HepG2 (cell line): ENCODE data around the gene CLUH. TPM values are rescaled to one million over a fixed set of nuclear protein-coding genes. Genes with fewer than 3 reads are reported as not detected.

Experiments used
- FOSL2 ChIP-seq: sonication (generic); formaldehyde crosslinking; IDR thresholded peaks from 2 replicates; pipeline ENCODE4 v1.4.0; 2020; ENCODE audit warnings: missing genetic modification reagents
- GZF1 ChIP-seq: sonication (generic); formaldehyde crosslinking; IDR thresholded peaks from 2 replicates; pipeline ENCODE4 v1.5.1; 2020; ENCODE audit warnings: mild to moderate bottlenecking, missing genetic modification reagents
- LBX2 ChIP-seq: sonication (generic); formaldehyde crosslinking; IDR thresholded peaks from 2 replicates; pipeline ENCODE4 v1.5.0; 2020; ENCODE audit warnings: missing genetic modification reagents, mild to moderate bottlenecking, borderline replicate concordance
- MLLT10 ChIP-seq: sonication (generic); formaldehyde crosslinking; IDR thresholded peaks from 2 replicates; pipeline ENCODE4 v1.4.0; 2020; ENCODE audit warnings: missing genetic modification reagents
- MXD1 ChIP-seq: sonication (generic); formaldehyde crosslinking; IDR thresholded peaks from 2 replicates; pipeline ENCODE4 v1.4.0; 2020; ENCODE audit warnings: mild to moderate bottlenecking, missing genetic modification reagents
- MXD4 ChIP-seq: IDR thresholded peaks from 2 replicates; pipeline ENCODE4 v1.6.1; 2016; ENCODE audit warnings: mild to moderate bottlenecking, missing biosample characterization, missing genetic modification reagents
- NR0B2 ChIP-seq: sonication (generic); formaldehyde crosslinking; IDR thresholded peaks from 2 replicates; pipeline ENCODE4 v1.4.0; 2020; ENCODE audit warnings: mild to moderate bottlenecking, missing genetic modification reagents
- PHB2 ChIP-seq: fragments of 450-650 bp; IDR thresholded peaks from 2 replicates; pipeline ENCODE4 v1.6.1; 2018; ENCODE audit not compliant: partially characterized antibody
- POLR2A ChIP-seq, 2 experiments: IDR thresholded peaks; 2 replicates each; pipeline ENCODE4 v1.6.1; 2011; ENCODE audit warnings: low read depth in 2 of 2, low read length in 2 of 2, mild to moderate bottlenecking in 1 of 2, moderate library complexity in 1 of 2; ENCODE audit not compliant: insufficient read depth in 1 of 2
- SNAPC2 ChIP-seq: sonication (generic); formaldehyde crosslinking; IDR thresholded peaks from 2 replicates; pipeline ENCODE4 v1.8.1; 2022; ENCODE audit warnings: mild to moderate bottlenecking, missing genetic modification reagents
- SRSF4 ChIP-seq: fragments of 200-400 bp; formaldehyde crosslinking; IDR thresholded peaks from one replicate; pipeline ENCODE4 v1.6.1; 2018; ENCODE audit warnings: mild to moderate bottlenecking, low read depth, low read length, moderate library complexity; ENCODE audit not compliant: poor library complexity, severe bottlenecking
- ZBTB7B ChIP-seq: sonication (generic); formaldehyde crosslinking; IDR thresholded peaks from 2 replicates; pipeline ENCODE4 v1.4.0; 2020; ENCODE audit warnings: missing genetic modification reagents
- ZFY ChIP-seq: sonication (generic); formaldehyde crosslinking; IDR thresholded peaks from 2 replicates; pipeline ENCODE4 v1.4.0; 2020; ENCODE audit warnings: missing genetic modification reagents
- ZNF263 ChIP-seq: sonication (generic); formaldehyde crosslinking; IDR thresholded peaks from 2 replicates; pipeline ENCODE4 v1.4.0; 2020; ENCODE audit warnings: missing genetic modification reagents
- ZNF512B ChIP-seq: sonication (generic); formaldehyde crosslinking; IDR thresholded peaks from 2 replicates; pipeline ENCODE4 v1.5.1; 2020; ENCODE audit warnings: missing genetic modification reagents, mild to moderate bottlenecking, borderline replicate concordance
- ZNF883 ChIP-seq: sonication (generic); formaldehyde crosslinking; IDR thresholded peaks from 2 replicates; pipeline ENCODE4 v1.5.1; 2020; ENCODE audit warnings: mild to moderate bottlenecking, missing genetic modification reagents; ENCODE audit errors: not compliant biosample characterization
- ZSCAN9 ChIP-seq: IDR thresholded peaks from 2 replicates; pipeline ENCODE4 v1.6.1; 2016; ENCODE audit warnings: borderline replicate concordance
- polyA plus RNA-seq, 8 experiments: library from polyadenylated mRNA; depleted of rRNA in 3 of 8; stranded (reverse) in 7 of 8; unstranded in 1 of 8; fragments of >200 nt; fragmentation: Illumina TruSeq in 4 of 8; extraction: Trizol in 4 of 8; gene quantifications; 2 replicates each; pipeline versions ENCODE4 v1.2.1 to v1.2.3, GENCODE V29; 2011 to 2016; ENCODE audit warnings: low read depth in 4 of 8, missing spikeins in 1 of 8, mixed read lengths in 1 of 8; ENCODE audit not compliant: insufficient read depth in 1 of 8
- total RNA-seq, 5 experiments: library from RNA; depleted of rRNA; stranded (reverse); fragments of >200 nt; fragmentation: Illumina TruSeq; extraction: Trizol; gene quantifications; 2 replicates each; pipeline ENCODE4 v1.2.3, GENCODE V29; 2016; ENCODE audit warnings: low read depth in 1 of 5
- TF ChIP-seq, protein P1 (sequence below): IDR thresholded peaks from 2 replicates; pipeline ENCODE4 v1.6.1; 2016; ENCODE audit warnings: low read depth, control low read depth
- TF ChIP-seq, protein P2 (sequence below): sonication (generic); formaldehyde crosslinking; IDR thresholded peaks from 2 replicates; pipeline ENCODE4 v1.8.1; 2023; ENCODE audit warnings: mild to moderate bottlenecking, inconsistent platforms, moderate library complexity, missing genetic modification reagents, borderline replicate concordance
- TF ChIP-seq, protein P3 (sequence below): sonication (generic); formaldehyde crosslinking; conservative IDR thresholded peaks from 2 replicates; pipeline ENCODE4 v1.4.0; 2020; ENCODE audit warnings: missing genetic modification reagents

The CLUH gene
- total and polyA plus RNA-seq, 2 of the 13 experiments (the other 11 are each of a cell fraction or from before 2014, with no cell fraction given): 30.9 to 60.5 TPM

GRCh38 chr17:2710071-2710802 is 1.3 kb downstream of the CLUH start (continued):
- no peak; the same call in 1 of the 2 replicates for TF ChIP-seq ZNF512B (CRISPR knock-in tag)
- TF ChIP-seq ZBTB7B (CRISPR knock-in tag): no peak
- TF ChIP-seq ZSCAN9: no peak
- TF ChIP-seq SNAPC2 (CRISPR knock-in tag): no peak
- no peak for TF ChIP-seq ZNF883
- no peak for TF ChIP-seq GZF1 (CRISPR knock-in tag)
- TF ChIP-seq MXD4: no peak
- TF ChIP-seq LBX2: no peak
- TF ChIP-seq MLLT10: no peak
- TF ChIP-seq, protein P1, sequence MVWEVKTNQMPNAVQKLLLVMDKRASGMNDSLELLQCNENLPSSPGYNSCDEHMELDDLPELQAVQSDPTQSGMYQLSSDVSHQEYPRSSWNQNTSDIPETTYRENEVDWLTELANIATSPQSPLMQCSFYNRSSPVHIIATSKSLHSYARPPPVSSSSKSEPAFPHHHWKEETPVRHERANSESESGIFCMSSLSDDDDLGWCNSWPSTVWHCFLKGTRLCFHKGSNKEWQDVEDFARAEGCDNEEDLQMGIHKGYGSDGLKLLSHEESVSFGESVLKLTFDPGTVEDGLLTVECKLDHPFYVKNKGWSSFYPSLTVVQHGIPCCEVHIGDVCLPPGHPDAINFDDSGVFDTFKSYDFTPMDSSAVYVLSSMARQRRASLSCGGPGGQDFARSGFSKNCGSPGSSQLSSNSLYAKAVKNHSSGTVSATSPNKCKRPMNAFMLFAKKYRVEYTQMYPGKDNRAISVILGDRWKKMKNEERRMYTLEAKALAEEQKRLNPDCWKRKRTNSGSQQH (CRISPR knock-in tag): no peak
- no peak for TF ChIP-seq PHB2
- TF ChIP-seq, protein P2, sequence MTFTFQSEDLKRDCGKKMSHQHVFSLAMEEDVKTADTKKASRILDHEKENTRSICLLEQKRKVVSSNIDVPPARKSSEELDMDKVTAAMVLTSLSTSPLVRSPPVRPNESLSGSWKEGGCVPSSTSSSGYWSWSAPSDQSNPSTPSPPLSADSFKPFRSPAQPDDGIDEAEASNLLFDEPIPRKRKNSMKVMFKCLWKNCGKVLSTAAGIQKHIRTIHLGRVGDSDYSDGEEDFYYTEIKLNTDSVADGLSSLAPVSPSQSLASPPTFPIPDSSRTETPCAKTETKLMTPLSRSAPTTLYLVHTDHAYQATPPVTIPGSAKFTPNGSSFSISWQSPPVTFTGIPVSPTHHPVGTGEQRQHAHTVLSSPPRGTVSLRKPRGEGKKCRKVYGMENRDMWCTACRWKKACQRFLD (CRISPR knock-in tag): no peak
- no peak; a peak in 1 of 4 replicates for TF ChIP-seq POLR2A (IDR thresholded peaks at IDR 0.05; ENCODE audit: insufficient read depth in 1 of 2, low read depth in 2 of 2, low read length in 2 of 2)
- 0 out of 2 replicates have a peak, but pooled peaks have one; percentile 2 for TF ChIP-seq FOSL2 (CRISPR knock-in tag)
- TF ChIP-seq SRSF4: no peak
- TF ChIP-seq MXD1 (CRISPR knock-in tag): no peak
- 0 out of 2 replicates have a peak, but pooled peaks have one; percentile 18 for TF ChIP-seq ZNF263 (CRISPR knock-in tag)
- no peak for TF ChIP-seq NR0B2
- TF ChIP-seq, protein P3, sequence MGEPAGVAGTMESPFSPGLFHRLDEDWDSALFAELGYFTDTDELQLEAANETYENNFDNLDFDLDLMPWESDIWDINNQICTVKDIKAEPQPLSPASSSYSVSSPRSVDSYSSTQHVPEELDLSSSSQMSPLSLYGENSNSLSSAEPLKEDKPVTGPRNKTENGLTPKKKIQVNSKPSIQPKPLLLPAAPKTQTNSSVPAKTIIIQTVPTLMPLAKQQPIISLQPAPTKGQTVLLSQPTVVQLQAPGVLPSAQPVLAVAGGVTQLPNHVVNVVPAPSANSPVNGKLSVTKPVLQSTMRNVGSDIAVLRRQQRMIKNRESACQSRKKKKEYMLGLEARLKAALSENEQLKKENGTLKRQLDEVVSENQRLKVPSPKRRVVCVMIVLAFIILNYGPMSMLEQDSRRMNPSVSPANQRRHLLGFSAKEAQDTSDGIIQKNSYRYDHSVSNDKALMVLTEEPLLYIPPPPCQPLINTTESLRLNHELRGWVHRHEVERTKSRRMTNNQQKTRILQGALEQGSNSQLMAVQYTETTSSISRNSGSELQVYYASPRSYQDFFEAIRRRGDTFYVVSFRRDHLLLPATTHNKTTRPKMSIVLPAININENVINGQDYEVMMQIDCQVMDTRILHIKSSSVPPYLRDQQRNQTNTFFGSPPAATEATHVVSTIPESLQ (CRISPR knock-in tag): no peak
- TF ChIP-seq ZFY (CRISPR knock-in tag): 0 out of 2 replicates have a peak, but pooled peaks have one; percentile 11
